ENCODE measurements around the gene OTC.

DNA sequence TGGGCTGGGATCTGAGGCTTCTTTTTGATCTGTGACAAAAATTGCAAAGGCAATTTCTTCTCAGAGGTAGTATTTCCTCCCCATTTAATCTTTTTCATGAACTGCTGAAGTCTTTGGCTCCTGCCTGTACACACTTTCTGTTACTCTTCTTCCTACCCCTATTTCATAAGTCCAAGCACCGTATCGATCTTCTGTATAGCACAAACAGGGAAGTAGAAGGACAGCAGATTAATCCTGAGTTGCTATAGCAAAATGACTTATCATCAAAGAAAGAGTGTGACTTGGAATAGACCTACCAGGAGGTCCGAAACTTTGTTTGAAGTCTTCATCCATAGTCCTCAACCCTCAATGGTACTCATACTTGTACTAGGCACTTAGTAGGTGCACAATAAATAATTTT is 22.0 kb downstream of the OTC start:
- TF ChIP-seq, protein P1, sequence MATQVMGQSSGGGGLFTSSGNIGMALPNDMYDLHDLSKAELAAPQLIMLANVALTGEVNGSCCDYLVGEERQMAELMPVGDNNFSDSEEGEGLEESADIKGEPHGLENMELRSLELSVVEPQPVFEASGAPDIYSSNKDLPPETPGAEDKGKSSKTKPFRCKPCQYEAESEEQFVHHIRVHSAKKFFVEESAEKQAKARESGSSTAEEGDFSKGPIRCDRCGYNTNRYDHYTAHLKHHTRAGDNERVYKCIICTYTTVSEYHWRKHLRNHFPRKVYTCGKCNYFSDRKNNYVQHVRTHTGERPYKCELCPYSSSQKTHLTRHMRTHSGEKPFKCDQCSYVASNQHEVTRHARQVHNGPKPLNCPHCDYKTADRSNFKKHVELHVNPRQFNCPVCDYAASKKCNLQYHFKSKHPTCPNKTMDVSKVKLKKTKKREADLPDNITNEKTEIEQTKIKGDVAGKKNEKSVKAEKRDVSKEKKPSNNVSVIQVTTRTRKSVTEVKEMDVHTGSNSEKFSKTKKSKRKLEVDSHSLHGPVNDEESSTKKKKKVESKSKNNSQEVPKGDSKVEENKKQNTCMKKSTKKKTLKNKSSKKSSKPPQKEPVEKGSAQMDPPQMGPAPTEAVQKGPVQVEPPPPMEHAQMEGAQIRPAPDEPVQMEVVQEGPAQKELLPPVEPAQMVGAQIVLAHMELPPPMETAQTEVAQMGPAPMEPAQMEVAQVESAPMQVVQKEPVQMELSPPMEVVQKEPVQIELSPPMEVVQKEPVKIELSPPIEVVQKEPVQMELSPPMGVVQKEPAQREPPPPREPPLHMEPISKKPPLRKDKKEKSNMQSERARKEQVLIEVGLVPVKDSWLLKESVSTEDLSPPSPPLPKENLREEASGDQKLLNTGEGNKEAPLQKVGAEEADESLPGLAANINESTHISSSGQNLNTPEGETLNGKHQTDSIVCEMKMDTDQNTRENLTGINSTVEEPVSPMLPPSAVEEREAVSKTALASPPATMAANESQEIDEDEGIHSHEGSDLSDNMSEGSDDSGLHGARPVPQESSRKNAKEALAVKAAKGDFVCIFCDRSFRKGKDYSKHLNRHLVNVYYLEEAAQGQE (IDR thresholded peaks at IDR 0.05) = no peak
- TF ChIP-seq, protein P2, sequence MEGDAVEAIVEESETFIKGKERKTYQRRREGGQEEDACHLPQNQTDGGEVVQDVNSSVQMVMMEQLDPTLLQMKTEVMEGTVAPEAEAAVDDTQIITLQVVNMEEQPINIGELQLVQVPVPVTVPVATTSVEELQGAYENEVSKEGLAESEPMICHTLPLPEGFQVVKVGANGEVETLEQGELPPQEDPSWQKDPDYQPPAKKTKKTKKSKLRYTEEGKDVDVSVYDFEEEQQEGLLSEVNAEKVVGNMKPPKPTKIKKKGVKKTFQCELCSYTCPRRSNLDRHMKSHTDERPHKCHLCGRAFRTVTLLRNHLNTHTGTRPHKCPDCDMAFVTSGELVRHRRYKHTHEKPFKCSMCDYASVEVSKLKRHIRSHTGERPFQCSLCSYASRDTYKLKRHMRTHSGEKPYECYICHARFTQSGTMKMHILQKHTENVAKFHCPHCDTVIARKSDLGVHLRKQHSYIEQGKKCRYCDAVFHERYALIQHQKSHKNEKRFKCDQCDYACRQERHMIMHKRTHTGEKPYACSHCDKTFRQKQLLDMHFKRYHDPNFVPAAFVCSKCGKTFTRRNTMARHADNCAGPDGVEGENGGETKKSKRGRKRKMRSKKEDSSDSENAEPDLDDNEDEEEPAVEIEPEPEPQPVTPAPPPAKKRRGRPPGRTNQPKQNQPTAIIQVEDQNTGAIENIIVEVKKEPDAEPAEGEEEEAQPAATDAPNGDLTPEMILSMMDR (IDR thresholded peaks at IDR 0.05; ENCODE audit: low read depth, low read length, missing input control) = no peak

Measured in liver (tissue), 2 donors.